Spleen (tissue), 11 donors: ENCODE data around the gene CPNE8. TPM values are rescaled to one million over a fixed set of nuclear protein-coding genes. Genes with fewer than 3 reads are reported as not detected.

Experiments
- DNase-seq: peaks from one replicate; pipeline ENCODE4 v3.0.0-alpha.2; 2020
- H3K27ac ChIP-seq, 8 donors: fragments of 200-600 bp; sonication (generic) in 7 of 8; 1 replicate in 4 of 8; 2 replicates in 4 of 8; pipeline versions ENCODE4 v1.5.0 to v1.8.0; 2016 to 2021; ENCODE audit warnings: inconsistent platforms in 4 of 8, mild to moderate bottlenecking in 4 of 8, moderate library complexity in 1 of 8
- H3K27me3 ChIP-seq, 7 donors: fragments of 200-600 bp; sonication (generic) in 6 of 7; replicated peaks in 1 of 7; 1 replicate in 4 of 7; 2 replicates in 3 of 7; pipeline versions ENCODE4 v1.5.0 to v1.8.0; 2016 to 2021; ENCODE audit warnings: inconsistent platforms in 3 of 7, mild to moderate bottlenecking in 1 of 7
- H3K36me3 ChIP-seq, 6 donors: fragments of 200-600 bp; sonication (generic) in 5 of 6; 1 replicate in 4 of 6; 2 replicates in 2 of 6; pipeline versions ENCODE4 v1.5.0 to v1.8.0; 2016 to 2021; ENCODE audit warnings: inconsistent platforms in 2 of 6
- H3K4me1 ChIP-seq, 6 donors: fragments of 200-600 bp; sonication (generic) in 5 of 6; 1 replicate in 3 of 6; 2 replicates in 3 of 6; pipeline versions ENCODE4 v1.5.0 to v1.8.0; 2016 to 2021; ENCODE audit warnings: inconsistent platforms in 3 of 6
- H3K4me3 ChIP-seq, 8 donors: fragments of 200-600 bp; sonication (generic) in 7 of 8; 1 replicate in 4 of 8; 2 replicates in 4 of 8; pipeline versions ENCODE4 v1.5.0 to v1.8.0; 2016 to 2021; ENCODE audit warnings: inconsistent platforms in 4 of 8, mild to moderate bottlenecking in 4 of 8, moderate library complexity in 2 of 8
- H3K9me3 ChIP-seq, 8 donors: fragments of 200-600 bp; sonication (generic) in 7 of 8; 1 replicate in 4 of 8; 2 replicates in 4 of 8; pipeline versions ENCODE4 v1.5.0 to v1.8.0; 2016 to 2021; ENCODE audit warnings: inconsistent platforms in 4 of 8
- CTCF ChIP-seq, 11 experiments: fragments of 200-600 bp in 7 of 11; fragments of 450-650 bp in 4 of 11; sonication (generic) in 4 of 11; IDR thresholded peaks in 8 of 11; conservative IDR thresholded peaks in 3 of 11; 1 replicate in 7 of 11; 2 replicates in 4 of 11; pipeline versions ENCODE4 v1.4.0 to v1.8.0; 2016 to 2021; ENCODE audit warnings: antibody characterized with exemption in 11 of 11, inconsistent platforms in 4 of 11, mild to moderate bottlenecking in 1 of 11
- POLR2A ChIP-seq, 3 donors: fragments of 450-650 bp; IDR thresholded peaks; one replicate each; pipeline ENCODE4 v1.5.1; 2017; ENCODE audit warnings: antibody characterized with exemption in 3 of 3, mild to moderate bottlenecking in 1 of 3
- POLR2AphosphoS5 ChIP-seq, 3 donors: sonication (generic); formaldehyde crosslinking; IDR thresholded peaks; one replicate each; pipeline ENCODE4 v1.5.1; 2017; ENCODE audit warnings: antibody characterized with exemption in 3 of 3
- WGBS, 5 donors: extraction: QIAGEN DNeasy Blood & Tissue Kit in 3 of 5; methylation state at CpG; one replicate each; pipeline versions ENCODE4 v1.1.5 to v1.1.7; 2013 to 2018; 5-methylcytosine and 5-hydroxymethylcytosine counted together
- intact Hi-C: fragments of 100-400 bp; cut with DNase I; formaldehyde crosslinking; loops from one replicate; pipeline ENCODE4 v1.15.0; 2023; ENCODE audit warnings: low total_unique reads
- polyA plus RNA-seq, 3 donors: library from polyadenylated mRNA; stranded (reverse); fragments of 200-250 nt; gene quantifications; one replicate each; pipeline ENCODE4 v1.2.1, GENCODE V29; 2013
- total RNA-seq, 7 donors: library from RNA; depleted of rRNA in 3 of 7; stranded (reverse); fragments of >200 nt in 3 of 7; fragmentation: NEBNext Ultra II Directional in 4 of 7; extraction: Animal tissue kit (Norgen Biotek cat#: 25700) in 4 of 7; gene quantifications; one replicate each; pipeline versions ENCODE4 v1.1.0 to v1.2.1, GENCODE V29; 2016 to 2021
- donor health status: healthy with polysubstance abuse.
- donor health status: DM: no; HTN: no; CAD: no; lungs with moderate emphysema.
- donor health status: DM: no; HTN: no; CAD: no.
- donor health status: Bipolar disorder and iron deficiency.
- donor health status: healthy.
- donor health status: DM: no; HTN: no; CAD: no.
- donor health status: DM: yes; HTN: yes; CAD: no.

Gene CPNE8
- total and polyA plus RNA-seq, 10 donors: 5.4 to 42.4 (median 30.2) TPM

GRCh38 chr12:38823738-38824137 lies 81.7 kb downstream of the CPNE8 start:
- DNase-seq: no peak
- intact Hi-C loops: no loop called here
- H3K27ac ChIP-seq: no peak overlapping the region
- H3K4me1 ChIP-seq: no peaks in the 10 kb centered on the region
- H3K4me3 ChIP-seq: no peak overlapping the region
- 76 to 91% (median 89%) methylated on average over 6 of the region's 6 CpGs for WGBS, 5 donors
- TF ChIP-seq POLR2A (IDR thresholded peaks at IDR 0.05) (no peak), POLR2AphosphoS5 (IDR thresholded peaks at IDR 0.05) (no peak), CTCF (IDR thresholded peaks at IDR 0.05 in 8 of 11, conservative IDR thresholded peaks at IDR 0.05 in 3 of 11) (no peak)
- no peaks in the 10 kb centered on the region for H3K36me3 ChIP-seq
- no peaks in the 10 kb centered on the region for H3K9me3 ChIP-seq
- H3K27me3 ChIP-seq: no peaks in the 10 kb centered on the region

- H3K36me3 ChIP-seq: no peaks in the 10 kb centered on the region
- TF ChIP-seq CTCF (IDR thresholded peaks at IDR 0.05 in 8 of 11, conservative IDR thresholded peaks at IDR 0.05 in 3 of 11) (no peak), POLR2A (IDR thresholded peaks at IDR 0.05) (no peak), POLR2AphosphoS5 (IDR thresholded peaks at IDR 0.05) (no peak)
- intact Hi-C loops: no loop called here
- H3K4me1 ChIP-seq: no peaks in the 10 kb centered on the region
- H3K27me3 ChIP-seq: no peaks in the 10 kb centered on the region
- DNase-seq: no peak
- no peak overlapping the region for H3K4me3 ChIP-seq
- 59 to 78% (median 69%) methylated on average over 2 of the region's 2 CpGs for WGBS, 5 donors
- H3K27ac ChIP-seq: no peak overlapping the region
- no peaks in the 10 kb centered on the region for H3K9me3 ChIP-seq
These were observed 82.1 kb downstream of the CPNE8 start for GRCh38 chr12:38823314-38823713.

- no peak overlapping the region for H3K4me3 ChIP-seq
- no peak for TF ChIP-seq CTCF (IDR thresholded peaks at IDR 0.05 in 8 of 11, conservative IDR thresholded peaks at IDR 0.05 in 3 of 11)
- TF ChIP-seq POLR2A (IDR thresholded peaks at IDR 0.05): no peak
- TF ChIP-seq POLR2AphosphoS5 (IDR thresholded peaks at IDR 0.05): no peak
- intact Hi-C loops: no loop called here
- H3K27me3 ChIP-seq: no peaks in the 10 kb centered on the region
- no peaks in the 10 kb centered on the region for H3K4me1 ChIP-seq
- peaks cover 0 to under 1% (median 0%) of the 10 kb centered on the region in 6 donors for H3K36me3 ChIP-seq
- no peak for DNase-seq
- no peak overlapping the region for H3K27ac ChIP-seq
- peaks cover 0 to 3% (median 0%) of the 10 kb centered on the region in 8 donors for H3K9me3 ChIP-seq
- WGBS, 5 donors: 80 to 91% (median 87%) methylated on average over 3 of the region's 3 CpGs
These were observed 87.4 kb downstream of the CPNE8 start for GRCh38 chr12:38817942-38818341.

GRCh38 chr12:38813923-38814322 lies 91.5 kb downstream of the CPNE8 start:
- WGBS, 5 donors: 68 to 76% (median 70%) methylated on average over 3 of the region's 3 CpGs
- H3K4me1 ChIP-seq: no peaks in the 10 kb centered on the region

More at GRCh38 chr12:38813923-38814322, 91.5 kb downstream of the CPNE8 start:
- Histone ChIP-seq H3K27me3 (no peaks in the 10 kb centered on the region), H3K9me3 (peaks cover 0 to 17% (median 4%) of the 10 kb centered on the region in 8 donors), H3K27ac (no peak overlapping the region), H3K36me3 (peaks cover 0 to 15% (median 0%) of the 10 kb centered on the region in 6 donors), H3K4me3 (no peak overlapping the region)
- no peak for DNase-seq
- intact Hi-C loops: no loop called here
- TF ChIP-seq CTCF (IDR thresholded peaks at IDR 0.05 in 8 of 11, conservative IDR thresholded peaks at IDR 0.05 in 3 of 11) (no peak), POLR2AphosphoS5 (IDR thresholded peaks at IDR 0.05) (no peak), POLR2A (IDR thresholded peaks at IDR 0.05) (no peak)
